CD4-positive, alpha-beta T cell (primary cell): ENCODE measurements around the gene SIX2. TPM values are rescaled to one million over a fixed set of nuclear protein-coding genes. Genes with fewer than 3 reads are reported as not detected.

Experiments
- ATAC-seq: fragments of 200-7000 bp; cut with Tn5 transposase; one replicate; pipeline ENCODE4 v1.10.0; 2022; ENCODE audit warnings: mild to moderate bottlenecking; ENCODE audit not compliant: poor library complexity
- CTCF ChIA-PET: fragments of 350-600 bp; sonication (Branson Sonifier 250); formaldehyde crosslinking; loops from one replicate; lab custom pipeline; 2021; ENCODE audit warnings: antibody characterized with exemption, inconsistent platforms; lab: Charles Lee
- POLR2A ChIA-PET: fragments of 350-600 bp; sonication (Branson Sonifier 250); formaldehyde crosslinking; loops from one replicate; lab custom pipeline; 2021; ENCODE audit warnings: antibody characterized with exemption, inconsistent platforms; lab: Charles Lee
- DNase-seq, 14 experiments: peaks; one replicate each; pipeline ENCODE4 v3.0.0-alpha.2; 2013 to 2020; ENCODE audit warnings: mixed read lengths in 2 of 14
- H3K27ac ChIP-seq, 2 donors: one replicate each; pipeline versions ENCODE4 v1.5.1 to v1.7.0; 2013; ENCODE audit warnings: low read length in 2 of 2, low read depth in 1 of 2, mild to moderate bottlenecking in 1 of 2
- H3K27me3 ChIP-seq, 2 experiments: 1 replicate in 1 of 2; 2 replicates in 1 of 2; pipeline versions ENCODE4 v1.6.1 to v1.7.0; 2013; ENCODE audit warnings: low read length in 2 of 2, control low read depth in 1 of 2, mild to moderate bottlenecking in 1 of 2, moderate library complexity in 1 of 2; ENCODE audit not compliant: insufficient read depth in 2 of 2, control insufficient read depth in 1 of 2
- H3K36me3 ChIP-seq: one replicate; pipeline ENCODE4 v1.6.1; 2013; ENCODE audit warnings: low read length, control low read depth; ENCODE audit not compliant: insufficient read depth
- H3K4me1 ChIP-seq: one replicate; pipeline ENCODE4 v1.6.1; 2013; ENCODE audit warnings: low read length, control low read depth; ENCODE audit not compliant: insufficient read depth
- H3K4me3 ChIP-seq: one replicate; pipeline ENCODE4 v1.5.1; 2013; ENCODE audit warnings: mild to moderate bottlenecking, low read length, moderate library complexity
- H3K9me3 ChIP-seq, 2 experiments: 1 replicate in 1 of 2; 2 replicates in 1 of 2; pipeline versions ENCODE4 v1.6.1 to v1.7.0; 2013; ENCODE audit warnings: low read length in 2 of 2, mild to moderate bottlenecking in 2 of 2, control low read depth in 1 of 2, moderate library complexity in 1 of 2; ENCODE audit not compliant: control insufficient read depth in 1 of 2, insufficient read depth in 1 of 2
- H3K27ac Mint-ChIP-seq: one replicate; pipeline ENCODE4 v1.8.0; 2020; ENCODE audit warnings: mixed read lengths
- H3K27me3 Mint-ChIP-seq: one replicate; pipeline ENCODE4 v1.8.0; 2021; ENCODE audit warnings: mixed read lengths
- H3K36me3 Mint-ChIP-seq: one replicate; pipeline ENCODE4 v1.8.0; 2021; ENCODE audit warnings: low read depth, mixed read lengths
- H3K4me1 Mint-ChIP-seq: one replicate; pipeline ENCODE4 v1.8.0; 2021; ENCODE audit warnings: low read depth, mixed read lengths
- H3K4me3 Mint-ChIP-seq: one replicate; pipeline ENCODE4 v1.8.0; 2020; ENCODE audit warnings: mild to moderate bottlenecking, mixed read lengths
- H3K9me3 Mint-ChIP-seq: one replicate; pipeline ENCODE4 v1.8.0; 2020; ENCODE audit warnings: mixed read lengths
- intact Hi-C, 2 experiments: fragments of 100-400 bp; cut with DNase I in 1 of 2; cut with micrococcal nuclease in 1 of 2; formaldehyde crosslinking; loops; one replicate each; pipeline versions ENCODE4 v1.15.1 to v1.9.0; 2023 to 2025; cut with DNase I, micrococcal nuclease
- total RNA-seq, 174 experiments: library from RNA in 2 of 174; stranded (reverse) in 2 of 174; gene quantifications; one replicate each; pipeline ENCODE4 v1.2.3 and lab custom pipeline; 2021 to 2026
- TF ChIP-seq, protein P1 (sequence below): fragments of 200-600 bp; IDR thresholded peaks from one replicate; pipeline ENCODE4 v1.8.0; 2022; ENCODE audit warnings: antibody characterized with exemption, mild to moderate bottlenecking

SIX2 gene
- total RNA-seq, 2 experiments from 2014 or later = not detected

DNA sequence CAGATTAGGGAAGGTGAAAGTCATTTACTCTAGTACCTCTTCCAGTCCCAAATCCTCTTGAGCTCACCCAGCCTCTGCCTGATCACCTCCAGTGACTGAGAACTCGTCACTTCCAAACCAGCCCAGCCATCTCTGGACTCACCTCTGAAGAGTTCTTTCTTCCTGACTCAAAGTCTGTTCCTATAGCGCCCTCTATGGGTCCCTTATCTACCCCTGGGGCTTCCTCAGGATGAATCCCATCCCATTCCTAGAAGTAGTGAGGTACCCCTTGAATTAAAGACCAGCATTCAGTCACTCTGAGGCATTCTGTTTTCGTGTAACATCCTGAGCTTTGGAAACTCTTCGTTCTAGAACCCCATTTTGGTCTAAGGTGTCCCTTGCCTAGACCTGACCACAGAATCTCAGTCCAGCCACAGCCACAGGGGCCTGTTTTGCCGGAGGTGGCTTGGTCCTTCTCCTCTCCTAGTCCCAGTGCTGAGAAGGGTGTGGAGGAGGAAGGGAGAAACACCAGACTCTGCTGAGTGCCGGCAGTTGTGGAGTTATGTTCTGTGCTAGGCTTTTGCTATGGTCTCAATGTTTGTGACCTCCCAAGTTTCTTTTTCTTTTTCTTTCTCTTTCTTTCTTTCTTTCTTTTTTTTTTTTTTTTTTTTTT is 35.1 kb downstream of the SIX2 start:
- H3K27ac Mint-ChIP-seq = no peak overlapping the region
- H3K27me3 Mint-ChIP-seq = peaks cover 32% of the 10 kb centered on the region
- H3K4me1 Mint-ChIP-seq = no peaks in the 10 kb centered on the region
- H3K36me3 Mint-ChIP-seq = no peaks in the 10 kb centered on the region
- Histone ChIP-seq H3K27me3 (peaks cover 0 to 2% of the 10 kb centered on the region in 2 experiments), H3K27ac (no peak overlapping the region), H3K4me1 (no peaks in the 10 kb centered on the region), H3K36me3 (no peaks in the 10 kb centered on the region), H3K4me3 (no peak overlapping the region), H3K9me3 (no peaks in the 10 kb centered on the region)
- ChIA-PET POLR2A (no interaction called here), CTCF (no interaction called here)
- ATAC-seq = no peak
- H3K9me3 Mint-ChIP-seq = no peaks in the 10 kb centered on the region
- intact Hi-C loops = no loop called here
- H3K4me3 Mint-ChIP-seq = no peak overlapping the region
- TF ChIP-seq, protein P1, sequence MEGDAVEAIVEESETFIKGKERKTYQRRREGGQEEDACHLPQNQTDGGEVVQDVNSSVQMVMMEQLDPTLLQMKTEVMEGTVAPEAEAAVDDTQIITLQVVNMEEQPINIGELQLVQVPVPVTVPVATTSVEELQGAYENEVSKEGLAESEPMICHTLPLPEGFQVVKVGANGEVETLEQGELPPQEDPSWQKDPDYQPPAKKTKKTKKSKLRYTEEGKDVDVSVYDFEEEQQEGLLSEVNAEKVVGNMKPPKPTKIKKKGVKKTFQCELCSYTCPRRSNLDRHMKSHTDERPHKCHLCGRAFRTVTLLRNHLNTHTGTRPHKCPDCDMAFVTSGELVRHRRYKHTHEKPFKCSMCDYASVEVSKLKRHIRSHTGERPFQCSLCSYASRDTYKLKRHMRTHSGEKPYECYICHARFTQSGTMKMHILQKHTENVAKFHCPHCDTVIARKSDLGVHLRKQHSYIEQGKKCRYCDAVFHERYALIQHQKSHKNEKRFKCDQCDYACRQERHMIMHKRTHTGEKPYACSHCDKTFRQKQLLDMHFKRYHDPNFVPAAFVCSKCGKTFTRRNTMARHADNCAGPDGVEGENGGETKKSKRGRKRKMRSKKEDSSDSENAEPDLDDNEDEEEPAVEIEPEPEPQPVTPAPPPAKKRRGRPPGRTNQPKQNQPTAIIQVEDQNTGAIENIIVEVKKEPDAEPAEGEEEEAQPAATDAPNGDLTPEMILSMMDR = no peak
- DNase-seq = no peak

DNA sequence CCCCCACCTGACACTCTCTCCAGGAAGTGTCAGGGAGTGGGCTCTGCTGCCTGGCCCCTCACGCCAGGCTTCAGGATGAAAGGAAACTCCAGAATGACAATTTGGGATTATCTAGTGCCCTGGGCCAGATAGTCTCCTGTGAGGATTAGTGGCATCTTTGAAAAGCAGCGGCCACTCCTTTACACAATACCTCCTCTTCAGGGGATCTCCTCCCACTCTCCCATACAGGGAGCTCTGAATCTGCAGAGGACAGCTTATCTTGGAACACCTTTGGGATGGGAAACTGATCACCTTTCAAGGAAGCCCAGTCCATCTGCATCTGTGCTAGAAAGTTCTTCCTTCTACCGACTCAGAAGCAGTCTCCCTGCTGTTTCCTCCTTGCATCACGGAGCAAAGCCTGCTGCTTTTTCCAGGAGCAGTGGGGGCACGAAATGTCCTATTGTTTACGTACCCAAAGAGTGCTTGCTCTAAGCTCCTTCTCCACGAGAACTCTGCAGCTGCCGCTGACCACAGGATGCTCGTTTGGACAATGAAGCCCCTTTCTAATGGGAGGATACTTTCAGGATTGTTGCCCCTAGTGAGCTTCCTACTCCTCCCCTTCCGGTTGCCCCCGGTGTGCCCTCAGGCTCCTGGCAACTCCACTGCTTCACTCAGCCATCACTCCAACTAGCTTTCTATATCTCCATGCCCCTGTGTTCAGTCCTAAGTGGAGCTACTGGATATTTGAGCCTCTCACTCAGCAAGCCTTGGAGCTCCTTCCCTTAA is 36.3 kb downstream of the SIX2 start:
- Mint-ChIP-seq H3K36me3 (no peaks in the 10 kb centered on the region), H3K4me3 (no peak overlapping the region), H3K4me1 (no peaks in the 10 kb centered on the region), H3K27ac (no peak overlapping the region), H3K9me3 (no peaks in the 10 kb centered on the region), H3K27me3 (peaks cover 26% of the 10 kb centered on the region)
- ChIA-PET POLR2A (no interaction called here), CTCF (interaction anchor here (0.8 kb wide), 1 partner anchor 9 kb away, joined by 3 read pairs; no protein-coding TSS in a partner anchor)
- Histone ChIP-seq H3K27me3 (peaks cover 0 to 2% of the 10 kb centered on the region in 2 experiments), H3K36me3 (no peaks in the 10 kb centered on the region), H3K4me1 (no peaks in the 10 kb centered on the region), H3K4me3 (no peak overlapping the region), H3K27ac (no peak overlapping the region), H3K9me3 (no peaks in the 10 kb centered on the region)
- TF ChIP-seq, protein P1 = no peak
- no peak for ATAC-seq
- intact Hi-C loops = no loop called here
- no peak for DNase-seq

DNA sequence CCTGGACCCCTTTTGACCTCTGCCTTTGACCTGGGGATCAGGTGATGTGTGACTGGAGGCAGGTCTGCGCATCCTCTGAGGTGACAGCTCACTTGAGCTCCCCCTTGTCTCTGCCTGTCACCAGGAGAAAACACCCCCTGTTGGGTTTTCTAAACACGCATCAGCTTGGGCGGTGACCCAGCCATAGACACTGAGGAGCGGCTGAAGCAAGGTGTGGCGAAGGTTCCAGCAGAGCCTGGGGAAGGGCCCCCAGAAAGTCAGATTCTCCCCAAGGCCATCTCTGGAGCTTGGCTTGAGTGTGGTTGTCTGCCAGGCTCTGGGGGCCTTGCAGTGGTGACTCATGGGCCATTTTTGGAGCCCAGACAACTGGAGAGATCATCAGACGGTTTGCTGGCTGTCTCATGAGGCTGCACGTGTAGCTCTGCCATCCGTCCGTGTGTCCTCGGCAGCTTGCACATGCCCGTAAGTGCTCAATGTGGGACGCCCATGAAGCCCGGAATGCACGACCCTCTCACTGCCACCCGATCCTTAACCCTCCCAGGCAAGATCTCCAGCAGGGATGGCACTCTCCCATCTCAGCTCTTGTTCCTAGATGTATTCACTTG is 38.3 kb downstream of the SIX2 start:
- intact Hi-C loops = no loop called here
- Mint-ChIP-seq H3K27ac (no peak overlapping the region), H3K4me1 (no peaks in the 10 kb centered on the region), H3K36me3 (no peaks in the 10 kb centered on the region), H3K4me3 (no peak overlapping the region), H3K27me3 (peaks cover 25% of the 10 kb centered on the region), H3K9me3 (no peaks in the 10 kb centered on the region)
- H3K27me3 ChIP-seq = peaks cover 0 to 7% of the 10 kb centered on the region in 2 experiments
- DNase-seq (no peak), ATAC-seq (no peak)
- H3K27ac ChIP-seq = no peak overlapping the region
- H3K4me1 ChIP-seq = no peaks in the 10 kb centered on the region
- H3K36me3 ChIP-seq = no peaks in the 10 kb centered on the region
- TF ChIP-seq, protein P1 = no peak
- H3K4me3 ChIP-seq = no peak overlapping the region
- CTCF ChIA-PET = no interaction called here
- no peaks in the 10 kb centered on the region for H3K9me3 ChIP-seq
- POLR2A ChIA-PET = no interaction called here
